Measurements from ENCODE around the gene PPP6C.
"Not testable (repeated sequence)": the region's sequence is repeated elsewhere in the genome, so short reads cannot be mapped to it uniquely, and the experiment has no call there.

The PPP6C gene

GRCh38 chr9:125141251-125141650, 48.4 kb downstream of the PPP6C start:
- DNase-seq (ENCODE audit: low spot score) = no peak

GRCh38 chr9:125140576-125140975, 49.0 kb downstream of the PPP6C start:
- no peak for DNase-seq (ENCODE audit: low spot score)

DNA sequence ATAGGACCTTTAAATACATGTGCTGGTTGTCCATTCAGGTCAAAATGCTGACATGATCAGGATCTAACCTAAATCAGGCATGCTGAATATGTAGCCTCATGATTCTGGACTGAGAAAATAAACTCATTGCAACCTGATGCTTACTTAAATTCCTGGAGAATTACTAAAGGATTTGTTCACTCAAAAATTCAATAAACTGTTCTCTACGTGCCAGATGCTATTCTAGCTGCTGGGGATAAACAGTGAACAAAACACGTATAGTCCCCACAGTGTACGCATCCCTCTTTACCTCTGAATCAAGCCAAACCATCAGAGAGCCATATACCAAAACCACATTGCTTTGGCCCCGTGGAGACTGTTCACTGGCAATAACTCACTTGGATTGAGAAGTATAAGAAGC, 52.4 kb downstream of the PPP6C start:
- DNase-seq (ENCODE audit: low spot score) = no peak

GRCh38 chr9:125134976-125135375, 54.6 kb downstream of the PPP6C start:
- DNase-seq (ENCODE audit: low spot score) = no peak

- no peak for DNase-seq (ENCODE audit: low spot score)
Observed at GRCh38 chr9:125133403-125134329, 55.9 kb downstream of the PPP6C start.

DNA sequence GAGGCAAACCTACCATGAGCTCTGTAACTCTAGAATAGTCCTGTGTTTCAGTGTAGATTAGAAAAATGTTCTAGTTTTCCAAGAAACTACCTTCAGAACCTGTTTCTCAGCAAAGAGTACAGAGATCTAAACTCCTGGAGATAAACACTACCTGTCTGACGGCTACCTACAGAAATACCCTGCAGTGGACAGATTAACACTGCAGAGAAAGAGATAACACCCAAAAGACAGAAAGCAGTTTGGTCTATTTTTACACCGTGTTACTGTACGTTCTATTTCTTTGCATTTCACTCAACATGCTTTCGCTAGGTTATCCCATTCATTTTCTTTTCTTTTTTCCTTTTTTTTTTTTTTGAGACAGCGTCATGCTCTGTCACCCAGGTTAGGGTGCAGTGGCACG, 57.8 kb downstream of the PPP6C start:
- no peak for DNase-seq (ENCODE audit: low spot score)

DNA sequence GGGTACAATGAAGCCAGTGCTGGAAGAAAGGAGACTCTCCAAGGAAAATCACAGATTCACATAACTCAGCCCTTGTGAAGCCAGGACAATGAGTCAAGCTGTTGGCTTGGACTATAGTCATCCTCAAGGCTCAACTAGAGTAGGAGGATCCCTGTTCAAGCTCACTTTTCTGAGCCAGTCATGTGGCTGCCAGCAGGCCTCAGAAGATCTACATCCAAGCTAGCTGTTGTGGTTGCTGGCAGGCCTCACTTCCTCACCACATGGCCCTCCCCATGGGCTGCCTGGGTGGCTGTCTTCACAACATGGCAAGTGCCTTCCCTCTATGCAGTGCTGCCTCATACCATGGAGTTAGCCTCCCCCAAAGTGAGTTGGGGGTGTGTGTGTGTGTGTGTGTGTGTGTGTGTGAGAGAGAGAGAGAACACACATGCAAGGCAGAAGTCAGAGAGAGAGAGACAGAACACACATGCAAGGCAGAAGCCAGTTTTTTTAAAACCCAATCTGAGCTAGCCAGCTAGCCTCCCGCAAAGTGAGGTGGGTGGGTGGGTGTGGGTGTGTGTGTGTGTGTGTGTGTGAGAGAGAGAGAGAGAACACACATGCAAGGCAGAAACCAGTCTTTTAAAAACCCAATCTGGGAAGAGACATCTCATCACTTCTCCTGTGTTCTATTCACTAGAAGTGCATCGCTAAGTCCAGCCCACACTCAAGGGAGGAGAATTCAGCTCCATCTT, 63.4 kb downstream of the PPP6C start:
- peak; percentile 66 for DNase-seq (ENCODE audit: low spot score)

GRCh38 chr9:125125523-125125922, 64.1 kb downstream of the PPP6C start:
- DNase-seq (ENCODE audit: low spot score) = no peak

DNA sequence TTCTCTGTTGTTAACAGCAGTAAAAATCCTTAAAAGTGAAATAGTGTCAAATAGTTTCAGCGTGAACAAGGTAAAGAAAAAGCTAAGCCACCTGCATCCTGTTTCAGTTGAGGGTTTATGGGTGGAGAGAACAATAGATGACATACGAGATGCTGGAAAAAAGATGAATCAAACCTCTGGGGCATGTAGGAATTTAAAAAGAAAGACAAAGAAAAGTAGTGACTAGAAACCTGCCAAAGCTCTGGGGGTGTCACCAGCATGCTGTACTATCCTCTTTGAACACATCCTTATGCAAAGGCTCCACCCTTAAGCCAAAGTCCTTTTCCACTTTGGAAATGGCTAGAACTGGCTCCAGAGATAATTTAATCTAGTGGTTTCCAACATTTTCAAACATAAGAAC, 68.5 kb downstream of the PPP6C start:
- no peak for DNase-seq (ENCODE audit: low spot score)

- no peak for DNase-seq (ENCODE audit: low spot score)
Observed at GRCh38 chr9:125119643-125120286, 69.8 kb downstream of the PPP6C start.

- DNase-seq (ENCODE audit: low spot score) = not testable (repeated sequence)
Observed at GRCh38 chr9:125118696-125119095, 70.9 kb downstream of the PPP6C start.

DNA sequence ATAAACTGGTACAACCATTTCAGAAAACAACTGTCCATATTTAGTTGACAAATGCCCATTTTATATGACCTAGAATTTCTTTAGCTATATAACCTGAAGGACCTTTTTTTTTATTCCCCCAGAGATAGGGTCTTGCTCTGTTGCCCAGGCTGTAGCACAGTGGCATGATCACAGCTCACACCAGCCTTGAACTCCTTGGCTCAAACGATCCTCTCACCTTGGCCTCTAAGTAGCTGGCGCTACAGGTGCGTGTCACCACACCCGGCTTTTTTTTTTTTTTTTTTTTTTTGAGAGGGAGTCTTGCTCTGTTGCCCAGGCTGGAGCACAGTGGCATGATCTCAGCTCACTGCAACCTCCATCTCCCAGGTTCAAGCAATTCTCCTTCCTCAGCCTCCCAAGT, 75.1 kb downstream of the PPP6C start:
- DNase-seq (ENCODE audit: low spot score) = not testable (repeated sequence)

DNA sequence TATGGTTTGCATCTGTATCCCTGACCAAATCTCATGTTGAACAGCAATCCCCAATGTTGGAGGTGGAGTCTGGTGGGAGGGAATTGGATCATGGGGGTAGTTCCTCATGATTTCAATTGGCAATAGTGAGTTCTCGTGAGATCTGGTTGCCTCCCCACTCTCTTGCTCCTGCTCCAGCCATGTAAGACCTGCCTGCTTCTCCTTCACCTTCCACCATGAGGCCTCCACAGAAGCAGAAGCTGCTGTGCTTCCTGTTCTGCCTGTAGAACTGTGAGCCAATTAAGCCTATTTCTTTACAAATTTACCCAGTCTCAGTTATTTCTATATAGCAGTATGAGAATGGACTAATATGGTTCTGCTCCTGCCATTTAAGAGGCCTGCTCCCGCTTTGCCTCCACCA, 79.1 kb downstream of the PPP6C start:
- DNase-seq (ENCODE audit: low spot score) = no peak

GRCh38 chr9:125108541-125108940, 81.1 kb downstream of the PPP6C start:
- DNase-seq (ENCODE audit: low spot score) = not testable (repeated sequence)

DNA sequence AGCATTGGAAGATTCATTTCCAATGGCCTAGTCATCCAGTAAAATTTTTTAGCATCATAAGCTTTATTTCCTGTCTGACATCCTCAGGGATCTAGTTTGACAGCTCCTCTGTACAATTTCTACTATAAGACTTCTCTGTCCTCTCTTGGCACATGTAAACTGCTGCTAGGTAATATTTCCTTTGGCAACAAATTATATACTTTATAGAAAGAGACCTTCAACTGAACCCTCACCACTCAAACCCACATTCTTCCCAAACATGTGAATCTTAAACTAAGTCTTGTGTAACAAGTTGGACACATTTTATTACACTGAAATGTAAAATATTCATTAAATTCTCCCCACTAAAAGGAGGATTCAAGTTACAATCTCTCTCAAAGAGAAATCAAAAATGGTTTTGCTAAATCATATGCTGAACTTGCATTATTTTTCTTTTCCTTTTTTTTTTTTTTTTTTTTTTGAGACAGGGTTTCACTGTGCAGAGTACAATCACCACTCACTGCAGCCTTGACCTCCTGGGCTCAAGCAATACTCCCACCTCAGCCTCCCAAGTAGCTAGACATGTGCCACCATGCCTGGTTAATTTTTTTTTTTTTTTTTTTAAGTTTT, 83.2 kb downstream of the PPP6C start:
- DNase-seq (ENCODE audit: low spot score) = peak; percentile 53

GRCh38 chr9:125103770-125104460, 85.7 kb downstream of the PPP6C start:
- no peak for DNase-seq (ENCODE audit: low spot score)

DNA sequence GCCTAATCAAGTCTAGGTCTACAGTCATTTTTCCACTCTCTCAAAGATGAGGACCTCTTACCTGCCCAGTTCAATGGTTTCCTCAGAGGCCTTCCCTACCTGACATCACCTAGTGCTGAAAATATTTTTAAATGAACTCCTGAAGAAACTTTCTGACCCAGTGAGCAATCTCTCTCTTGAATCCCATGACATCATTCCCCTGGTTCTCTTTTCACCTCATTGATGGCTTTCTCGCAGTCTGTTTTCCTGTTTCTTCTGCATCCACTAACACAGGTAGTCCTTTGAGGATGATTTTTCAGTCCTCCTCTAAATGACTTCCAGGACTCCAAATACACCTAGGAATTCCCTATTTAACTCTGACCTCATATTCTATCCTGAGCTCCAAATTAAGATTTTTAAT, 86.6 kb downstream of the PPP6C start:
- no peak for DNase-seq (ENCODE audit: low spot score)

- DNase-seq (ENCODE audit: low spot score) = no peak
Observed at GRCh38 chr9:125100822-125101221, 88.8 kb downstream of the PPP6C start.

DNA sequence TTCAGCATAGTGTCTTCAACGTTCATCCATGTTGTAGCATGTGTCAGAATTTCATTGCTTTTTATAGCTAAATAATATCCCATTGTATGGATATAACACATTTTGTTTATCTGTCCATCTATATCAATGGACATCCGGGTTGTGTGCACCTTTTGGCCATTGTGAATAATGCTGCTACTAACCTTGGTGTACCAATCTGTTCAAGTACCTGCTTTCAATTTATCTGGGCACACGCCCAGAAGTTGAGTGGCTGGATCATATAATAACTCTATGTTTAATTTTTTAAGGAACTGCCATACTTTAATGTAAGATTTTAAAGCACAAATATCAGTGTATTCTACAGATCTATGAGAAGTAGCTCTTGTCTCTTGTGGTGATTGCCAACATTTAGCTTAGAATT, 89.8 kb downstream of the PPP6C start:
- DNase-seq (ENCODE audit: low spot score) = no peak

Data from COLO829 (cell line).